Middle frontal gyrus (tissue), 1 donor: Measurements from ENCODE around the gene OBI1.

ENCODE experiments used
- DNase-seq: peaks from one replicate; pipeline ENCODE4 v3.0.0-alpha.2; 2015; ENCODE audit warnings: low spot score; ENCODE audit errors: extremely low spot score

Gene OBI1

GRCh38 chr13:78602561-78603239, 56.3 kb downstream of the OBI1 start:
- no peak for DNase-seq

DNA sequence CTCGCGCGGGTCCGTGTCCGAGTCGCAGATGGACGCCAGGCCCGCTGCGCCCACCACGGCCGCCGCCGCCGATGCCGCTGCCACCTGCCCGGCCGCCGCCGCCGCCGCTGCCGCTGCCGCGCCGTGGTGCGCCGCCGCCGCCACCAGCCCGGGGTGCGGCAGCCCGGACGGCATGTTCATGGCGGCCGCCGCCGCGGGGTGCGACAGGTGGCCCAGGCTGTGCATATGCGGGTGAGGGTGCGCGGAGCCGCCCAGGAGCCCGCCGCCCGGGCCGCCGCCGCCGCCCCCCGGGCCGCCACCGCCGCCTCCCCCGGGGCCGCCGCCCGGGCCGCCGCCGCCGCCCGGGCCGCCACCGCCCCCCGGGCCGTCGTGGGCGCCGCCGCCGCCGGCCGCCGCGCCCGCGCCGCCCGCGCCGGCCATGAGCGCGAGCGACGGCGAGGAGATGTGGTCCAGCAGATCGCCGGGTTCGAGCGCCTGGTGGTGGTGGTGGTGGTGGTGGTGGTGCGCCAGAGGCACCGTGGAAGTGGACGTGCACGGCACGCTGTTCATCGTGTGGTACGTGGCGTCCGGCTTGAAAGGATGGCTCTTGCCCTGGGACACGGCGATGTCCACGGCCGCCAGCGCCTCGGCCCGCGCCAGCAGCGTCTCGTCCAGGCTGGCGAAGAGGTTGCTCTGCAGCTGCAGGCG, 56.9 kb downstream of the OBI1 start:
- DNase-seq, result no peak

- no peak for DNase-seq
Observed at GRCh38 chr13:78601124-78601873, 57.7 kb downstream of the OBI1 start.

- no peak for DNase-seq
Observed at GRCh38 chr13:78600280-78600883, 58.6 kb downstream of the OBI1 start.

DNA sequence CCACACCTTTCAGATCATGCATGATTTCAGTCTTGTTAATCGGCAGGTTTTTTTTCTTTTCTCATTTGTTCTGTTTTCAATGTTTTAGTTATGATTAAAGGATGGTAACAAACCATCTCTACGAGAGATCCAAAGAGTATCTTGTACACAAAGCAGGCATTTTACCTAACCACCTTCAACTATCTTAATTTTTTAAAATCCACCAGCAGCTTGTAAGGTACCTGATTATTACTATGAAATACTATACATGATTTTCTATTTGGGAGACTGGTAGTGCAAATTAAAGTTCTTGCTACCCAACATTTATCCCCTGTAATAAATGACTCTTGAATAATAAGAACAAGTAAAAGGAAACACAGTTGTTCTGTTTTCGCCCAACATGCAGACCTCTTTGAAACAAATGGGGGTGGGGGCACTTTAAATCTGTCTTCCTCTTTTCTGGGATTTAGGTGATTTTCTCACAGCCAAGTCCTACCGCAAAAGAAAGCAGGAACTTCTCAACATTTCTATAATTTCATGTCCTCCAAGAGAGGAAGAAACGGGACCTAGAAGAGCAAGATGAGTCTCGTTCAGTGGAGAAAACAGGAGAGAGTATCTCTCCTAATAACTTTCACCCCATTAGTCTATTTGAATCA, 59.2 kb downstream of the OBI1 start:
- DNase-seq, result no peak

DNA sequence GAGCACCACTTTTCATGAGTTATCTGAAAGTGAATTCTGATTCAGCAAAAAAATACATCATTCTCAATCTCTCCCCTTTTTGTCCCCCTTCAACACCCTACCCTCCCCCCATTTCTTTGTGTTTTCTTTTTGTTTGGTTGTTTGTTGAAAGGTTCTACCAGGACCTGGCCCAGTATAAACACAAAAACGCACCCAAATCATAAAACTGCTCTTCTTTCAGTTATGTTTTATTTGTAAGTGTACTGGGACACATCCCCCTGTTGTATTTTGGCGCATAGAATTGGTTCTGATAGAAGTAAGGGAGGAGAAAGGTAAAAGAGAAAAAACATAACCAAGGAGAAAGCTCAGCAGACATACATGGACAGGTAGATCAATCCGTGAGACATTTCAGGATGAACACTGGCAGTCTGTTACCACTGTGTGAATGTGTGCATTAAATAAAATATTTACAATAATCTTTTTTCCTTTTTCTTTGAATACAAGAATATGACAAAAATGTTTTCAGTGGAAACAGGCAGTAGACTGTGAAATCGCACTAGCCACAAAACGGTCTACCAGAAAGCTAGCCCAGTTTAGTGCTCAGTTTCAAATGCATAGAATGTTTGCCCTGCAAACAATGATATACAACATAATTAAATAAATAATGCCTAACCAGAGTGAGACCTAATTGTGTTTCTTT, 59.9 kb downstream of the OBI1 start:
- no peak for DNase-seq

DNA sequence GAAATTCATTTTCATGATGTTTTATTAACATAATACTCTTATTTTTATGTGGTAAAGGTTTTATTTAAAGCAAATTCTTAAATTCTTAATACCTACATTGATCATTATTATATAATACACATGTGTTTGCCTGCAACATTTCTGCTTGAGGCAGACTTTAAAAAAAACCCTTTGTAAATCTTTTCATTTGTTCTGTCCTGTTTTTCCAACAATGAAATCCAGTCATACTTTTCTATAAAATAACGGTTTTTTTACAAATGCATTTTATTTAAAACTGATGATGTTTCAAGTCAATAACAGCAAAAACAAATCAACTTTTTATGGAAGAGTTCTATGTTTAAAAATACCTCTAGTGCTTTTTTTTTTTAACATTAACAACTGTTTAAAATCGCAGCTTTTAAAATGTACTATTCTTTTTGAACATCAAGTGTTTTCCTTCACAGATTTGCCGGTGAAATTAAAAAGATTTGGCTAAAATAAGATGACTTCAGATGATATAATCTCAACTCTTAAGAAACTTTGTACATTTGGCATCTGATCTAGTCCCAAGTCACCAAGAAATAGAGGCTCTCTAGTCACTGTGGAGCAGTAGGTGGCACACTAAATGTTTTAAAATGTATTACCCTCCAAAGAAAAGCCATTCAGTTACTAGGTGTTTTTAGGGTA, 60.7 kb downstream of the OBI1 start:
- DNase-seq, result no peak

DNA sequence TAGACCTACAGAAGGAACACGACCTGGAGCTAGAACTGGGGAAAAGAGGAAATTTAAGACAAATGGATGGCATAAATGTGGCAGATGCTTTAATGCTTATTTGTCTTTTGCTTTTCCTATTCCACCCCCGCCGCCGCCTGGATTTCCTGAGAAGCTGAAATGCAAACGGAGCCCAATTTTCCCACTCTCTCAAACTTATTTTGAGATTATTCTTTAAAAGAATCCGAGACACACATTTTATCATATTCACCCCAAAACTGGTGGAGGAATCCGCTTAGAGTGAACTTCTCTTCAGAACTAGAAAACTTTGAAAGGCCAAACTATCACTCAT, 61.4 kb downstream of the OBI1 start:
- DNase-seq, result no peak

GRCh38 chr13:78596736-78597601, 62.0 kb downstream of the OBI1 start:
- no peak for DNase-seq

- no peak for DNase-seq
Observed at GRCh38 chr13:78596399-78596735, 62.6 kb downstream of the OBI1 start.

DNA sequence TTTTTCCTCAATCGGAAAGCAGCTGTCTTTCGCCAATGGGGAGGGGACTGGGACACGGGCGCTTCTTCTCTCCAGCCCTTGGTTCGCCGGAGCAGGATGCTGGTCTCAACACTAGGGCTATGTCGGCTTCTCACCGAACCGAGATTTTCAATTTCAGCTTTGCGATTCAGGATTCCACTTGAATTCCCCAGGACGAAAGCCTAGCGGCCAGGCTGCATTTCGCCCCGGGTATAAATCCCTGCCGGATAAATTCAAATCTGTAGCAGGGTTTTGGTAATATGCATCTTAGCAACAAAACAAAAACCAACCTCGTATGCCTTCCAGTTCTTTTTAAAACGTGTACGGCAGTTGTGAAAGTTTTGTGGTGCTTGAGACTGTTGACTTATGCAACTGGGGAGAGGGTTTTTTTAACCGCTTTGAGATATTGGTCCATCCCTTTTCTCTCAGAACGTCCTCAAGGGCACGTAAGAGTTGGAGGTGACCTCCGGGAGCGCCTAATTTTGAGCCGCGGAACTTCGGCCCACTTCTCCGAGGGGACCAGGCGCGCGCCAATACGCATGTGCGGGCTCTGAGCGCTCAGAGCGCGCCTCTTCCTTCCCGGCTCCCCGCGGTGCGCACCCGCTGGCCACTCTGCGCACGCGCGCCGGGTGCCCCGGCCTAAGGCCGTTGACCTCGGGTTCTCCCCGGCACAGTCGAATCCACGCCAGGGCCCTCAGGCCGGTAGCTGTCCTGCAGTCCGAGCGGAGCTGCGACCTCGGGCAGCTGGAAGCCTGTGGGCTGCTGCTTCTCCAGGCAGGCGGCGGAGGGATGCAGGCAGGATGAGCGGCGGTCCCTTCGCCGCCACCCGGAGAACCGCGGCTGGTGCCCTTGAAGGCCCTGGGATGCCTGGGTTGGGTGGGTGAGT, 63.2 kb downstream of the OBI1 start:
- no peak for DNase-seq

DNA sequence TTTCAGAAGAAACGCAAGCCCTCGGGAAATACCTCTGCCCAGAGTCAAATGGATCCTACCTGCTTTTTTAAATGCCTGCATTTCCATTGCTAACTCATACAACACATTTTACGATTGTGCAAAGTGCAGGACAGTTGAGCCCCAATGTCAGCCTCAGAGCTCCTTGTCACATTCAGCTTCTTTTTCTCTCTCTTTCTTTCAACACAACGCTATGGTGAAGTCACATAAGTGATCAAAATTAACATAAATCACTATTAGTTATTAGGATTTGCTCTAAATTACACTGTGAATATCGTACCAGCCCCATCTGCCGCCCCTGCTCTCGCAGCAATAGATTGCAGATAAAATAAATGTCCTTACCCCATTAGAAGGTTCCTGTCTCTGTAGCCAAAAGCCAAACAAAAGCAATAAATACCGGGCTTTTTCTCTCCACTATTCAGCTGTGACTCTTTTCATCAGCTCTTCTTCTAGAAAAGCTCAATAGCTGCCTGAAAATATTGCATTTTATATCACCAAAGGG, 64.4 kb downstream of the OBI1 start:
- DNase-seq, result no peak

DNA sequence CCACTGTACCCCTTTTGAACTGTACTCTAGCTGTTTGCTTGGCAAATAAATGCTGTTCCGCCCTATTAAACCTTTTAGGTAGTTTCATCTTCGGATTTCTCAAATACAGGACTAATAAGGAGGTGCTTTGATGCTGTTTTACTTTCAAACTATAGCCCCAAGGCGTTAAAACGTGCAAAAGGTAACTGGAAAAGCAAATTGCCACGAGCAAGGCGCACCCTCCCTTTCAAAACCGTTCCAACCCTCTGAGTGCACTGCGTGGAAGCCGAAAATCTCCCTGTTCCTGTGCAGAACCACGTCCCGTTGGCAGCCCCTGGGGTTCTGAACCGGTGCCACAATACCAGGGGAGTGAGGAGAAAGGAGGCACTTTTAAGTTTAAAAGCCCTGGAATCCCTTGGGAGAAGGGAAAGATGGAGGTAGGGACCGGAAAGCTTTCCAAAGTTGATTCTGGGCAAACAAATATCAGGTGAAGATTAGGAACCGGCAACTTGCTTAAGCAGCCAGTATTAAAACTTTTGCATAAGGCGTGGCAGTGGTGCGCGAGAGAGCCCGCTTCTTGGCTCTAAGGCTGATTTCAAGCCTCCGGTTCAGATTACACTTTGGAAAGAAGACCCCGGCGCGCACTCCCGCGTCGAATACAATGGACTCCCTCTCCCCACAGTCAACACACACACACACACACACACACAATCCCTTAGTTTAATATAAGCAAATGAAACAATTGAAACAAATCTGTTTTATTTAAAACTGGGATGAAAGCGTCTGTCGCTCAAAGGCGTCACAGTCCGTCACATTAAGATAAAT, 65.1 kb downstream of the OBI1 start:
- no peak for DNase-seq

DNA sequence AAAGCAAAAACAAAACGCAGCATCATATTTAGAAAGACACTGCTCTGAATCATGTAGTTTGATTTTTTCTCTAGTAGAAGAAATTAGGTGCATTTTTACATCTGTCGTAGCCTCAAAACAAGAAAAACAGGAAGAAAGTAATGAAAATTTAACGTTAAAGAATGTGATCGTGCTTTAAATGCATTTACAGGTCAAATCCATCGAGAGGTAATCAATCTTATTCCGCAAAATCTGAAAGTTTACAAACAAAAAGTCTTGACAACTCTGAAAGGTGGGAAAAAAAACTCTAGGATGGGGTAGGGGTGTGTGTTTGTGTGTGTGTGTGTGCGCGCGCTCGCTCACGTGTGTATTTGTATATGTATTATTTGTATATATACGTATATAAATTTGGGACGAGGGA, 65.8 kb downstream of the OBI1 start:
- no peak for DNase-seq

- DNase-seq, result no peak
Observed at GRCh38 chr13:78592584-78592983, 66.4 kb downstream of the OBI1 start.

- DNase-seq, result no peak
Observed at GRCh38 chr13:78589206-78589605, 69.7 kb downstream of the OBI1 start.

GRCh38 chr13:78587395-78587794, 71.6 kb downstream of the OBI1 start:
- DNase-seq, result no peak

- no peak for DNase-seq
Observed at GRCh38 chr13:78586706-78587105, 72.2 kb downstream of the OBI1 start.
